Left ventricle myocardium inferior (tissue), 1 donor: Measurements from ENCODE around the gene CCDC88B. TPM values are rescaled to one million over a fixed set of nuclear protein-coding genes. Genes with fewer than 3 reads are reported as not detected.

ENCODE experiments used
- DNase-seq: peaks from one replicate; pipeline ENCODE4 v3.0.0-alpha.2; 2020
- H3K27ac ChIP-seq: fragments of 200-600 bp; replicated peaks from 2 replicates; pipeline ENCODE4 v1.8.0; 2021
- H3K27me3 ChIP-seq: fragments of 200-600 bp; 2 replicates; pipeline ENCODE4 v1.8.0; 2021; ENCODE audit warnings: low read depth
- H3K36me3 ChIP-seq: fragments of 200-600 bp; 2 replicates; pipeline ENCODE4 v1.8.0; 2021
- H3K4me1 ChIP-seq: fragments of 200-600 bp; 2 replicates; pipeline ENCODE4 v1.8.0; 2021
- H3K4me3 ChIP-seq: fragments of 200-600 bp; 2 replicates; pipeline ENCODE4 v1.8.0; 2021; ENCODE audit warnings: mild to moderate bottlenecking, moderate library complexity
- H3K9me3 ChIP-seq: fragments of 200-600 bp; replicated peaks from 2 replicates; pipeline ENCODE4 v1.8.0; 2021
- CTCF ChIP-seq: fragments of 200-600 bp; IDR thresholded peaks from 2 replicates; pipeline ENCODE4 v1.8.0; 2021; ENCODE audit warnings: antibody characterized with exemption, mild to moderate bottlenecking, borderline replicate concordance
- intact Hi-C: fragments of 100-400 bp; cut with micrococcal nuclease; formaldehyde crosslinking; loops from one replicate; pipeline ENCODE4 v1.11.0; 2022
- total RNA-seq: library from RNA; stranded (reverse); fragmentation: NEBNext Ultra II Directional; extraction: Animal tissue kit (Norgen Biotek cat#: 25700); gene quantifications from one replicate; pipeline ENCODE4 v1.2.1, GENCODE V29; 2021
- donor health status: DM: no; HTN: yes; CAD: no; lungs with severe emphysema.

Gene CCDC88B
- total RNA-seq, 1 donor from 2014 or later, result 7.5 TPM

- Histone ChIP-seq H3K27ac (no peak overlapping the region), H3K9me3 (no peaks in the 10 kb centered on the region), H3K4me3 (no peak overlapping the region), H3K27me3 (no peaks in the 10 kb centered on the region), H3K36me3 (no peaks in the 10 kb centered on the region), H3K4me1 (no peaks in the 10 kb centered on the region)
- intact Hi-C loops, result no loop called here
- no peak for DNase-seq
- no peak for TF ChIP-seq CTCF
Measured at GRCh38 chr11:64349025-64349387, 9.0 kb downstream of the CCDC88B start.

GRCh38 chr11:64349404-64349803, 9.4 kb downstream of the CCDC88B start:
- no peak for TF ChIP-seq CTCF
- H3K36me3 ChIP-seq, result no peaks in the 10 kb centered on the region
- no peaks in the 10 kb centered on the region for H3K4me1 ChIP-seq
- no peaks in the 10 kb centered on the region for H3K27me3 ChIP-seq
- no peaks in the 10 kb centered on the region for H3K9me3 ChIP-seq
- H3K27ac ChIP-seq, result no peak overlapping the region
- DNase-seq, result no peak
- H3K4me3 ChIP-seq, result no peak overlapping the region
- intact Hi-C loops, result no loop called here

GRCh38 chr11:64351136-64351631, 11.2 kb downstream of the CCDC88B start:
- TF ChIP-seq CTCF, result no peak
- no peak for DNase-seq
- no peak overlapping the region for H3K27ac ChIP-seq
- H3K4me3 ChIP-seq, result no peak overlapping the region
- peaks cover 13% of the 10 kb centered on the region for H3K4me1 ChIP-seq
- H3K36me3 ChIP-seq, result no peaks in the 10 kb centered on the region
- intact Hi-C loops, result no loop called here
- no peaks in the 10 kb centered on the region for H3K9me3 ChIP-seq
- H3K27me3 ChIP-seq, result no peaks in the 10 kb centered on the region

GRCh38 chr11:64352099-64352994, 12.3 kb downstream of the CCDC88B start:
- Histone ChIP-seq H3K27me3 (no peaks in the 10 kb centered on the region), H3K36me3 (no peaks in the 10 kb centered on the region), H3K9me3 (no peaks in the 10 kb centered on the region), H3K4me1 (peaks cover 18% of the 10 kb centered on the region), H3K27ac (no peak overlapping the region), H3K4me3 (no peak overlapping the region)
- no peak for DNase-seq
- no peak for TF ChIP-seq CTCF
- intact Hi-C loops, result no loop called here

- TF ChIP-seq CTCF, result no peak
- H3K36me3 ChIP-seq, result no peaks in the 10 kb centered on the region
- intact Hi-C loops, result no loop called here
- H3K9me3 ChIP-seq, result no peaks in the 10 kb centered on the region
- H3K4me1 ChIP-seq, result peaks cover 26% of the 10 kb centered on the region
- no peaks in the 10 kb centered on the region for H3K27me3 ChIP-seq
- H3K4me3 ChIP-seq, result no peak overlapping the region
- no peak for DNase-seq
- H3K27ac ChIP-seq, result no peak overlapping the region
Measured at GRCh38 chr11:64352995-64353714, 13.2 kb downstream of the CCDC88B start.
